Measurements from ENCODE around the gene BLVRA.

GRCh38 chr7:43753271-43753810 is 5.1 kb upstream of the BLVRA start:
- TF ChIP-seq CTCF (IDR thresholded peaks at IDR 0.05; ENCODE audit: insufficient read depth, low read length, poor library complexity, severe bottlenecking) (no peak), EZH2phosphoT487 (conservative IDR thresholded peaks at IDR 0.05; ENCODE audit: low read length) (no peak)

All from SU-DHL-6 (cell line).